H1 (cell line): ENCODE data around the gene TNIK. TPM values are rescaled to one million over a fixed set of nuclear protein-coding genes. Genes with fewer than 3 reads are reported as not detected.

Experiments used
- CHD1 ChIP-seq: IDR thresholded peaks from 2 replicates; pipeline ENCODE4 v1.6.1; 2012; ENCODE audit warnings: low read depth, low read length, improper control_type of control experiment
- EGR1 ChIP-seq: IDR thresholded peaks from 2 replicates; pipeline ENCODE4 v1.6.1; 2011; ENCODE audit warnings: low read depth, low read length, borderline replicate concordance
- NRF1 ChIP-seq: IDR thresholded peaks from 2 replicates; pipeline ENCODE4 v1.6.1; 2011; ENCODE audit warnings: mild to moderate bottlenecking, low read depth, low read length, improper control_type of control experiment
- PHF8 ChIP-seq: fragments of 200-600 bp; sonication (generic); conservative IDR thresholded peaks from 2 replicates; pipeline ENCODE4 v1.7.1; 2012; ENCODE audit warnings: low read depth, mild to moderate bottlenecking, inconsistent platforms, low read length, moderate library complexity
- TAF7 ChIP-seq: optimal IDR thresholded peaks from 2 replicates; pipeline ENCODE3; 2011; ENCODE audit warnings: low read depth, mild to moderate bottlenecking, inconsistent platforms, low read length, moderate library complexity, borderline replicate concordance
- polyA plus RNA-seq, 7 experiments: library from polyadenylated mRNA; depleted of rRNA in 3 of 7; stranded (reverse) in 5 of 7; unstranded in 2 of 7; fragments of >200 nt in 5 of 7; fragments of 200-250 nt in 2 of 7; gene quantifications; 1 replicate in 5 of 7; 2 replicates in 1 of 7; 4 replicates in 1 of 7; pipeline versions ENCODE4 v1.2.1 to v1.2.3, GENCODE V29; 2011 to 2013; ENCODE audit warnings: missing spikeins in 2 of 7, mixed read lengths in 2 of 7
- total RNA-seq: library from RNA; stranded (reverse); fragmentation: NEBNext Ultra II Directional; extraction: Animal tissue kit (Norgen Biotek cat#: 25700); gene quantifications from 2 replicates; pipeline ENCODE4 v1.2.1, GENCODE V29; 2021

TNIK gene
- total and polyA plus RNA-seq, 2 of the 8 experiments (the other 6 are each of a cell fraction or from before 2014, with no cell fraction given), result 7.4 to 42.0 TPM

DNA sequence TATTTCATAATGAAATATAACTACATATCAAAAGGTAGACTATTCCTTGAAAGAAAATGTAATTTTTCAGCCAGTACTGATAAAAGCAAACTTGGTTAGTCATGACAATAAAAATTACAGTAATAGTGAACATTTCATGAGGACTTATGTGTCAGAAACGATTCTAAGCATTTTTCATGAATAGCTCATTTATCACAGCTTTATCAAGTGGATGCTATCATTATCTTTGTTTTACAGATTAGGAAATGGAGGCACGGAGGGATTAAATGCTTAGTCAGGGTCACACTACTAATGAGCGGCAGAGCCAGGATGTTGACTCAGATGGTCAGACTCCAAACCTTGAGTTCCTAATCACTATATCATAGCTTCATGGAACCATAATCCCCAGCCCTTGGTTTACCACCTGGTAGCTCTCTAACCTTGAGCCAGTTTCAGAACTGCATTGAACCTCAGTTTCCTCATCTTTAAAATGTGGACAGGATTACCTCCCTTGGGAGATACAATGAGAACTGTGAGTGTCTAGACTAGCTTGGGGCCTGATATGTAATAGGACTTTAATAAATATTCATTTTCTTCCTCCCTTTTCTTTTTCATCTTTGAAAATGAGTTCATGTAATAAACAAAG is 85.4 kb downstream of the TNIK start (continued):
- TF ChIP-seq TAF7, result no peak
- TF ChIP-seq EGR1, result no peak
- TF ChIP-seq PHF8, result no peak
- no peak for TF ChIP-seq NRF1
- no peak for TF ChIP-seq CHD1
